Stimulated activated CD8-positive, alpha-beta memory T cell treated with anti-CD3 and anti-CD28 coated beads, Interleukin-12 subunit alpha, Interleukin-12 subunit beta, amount 100 ng/mL, for 1 hour (primary cell): ENCODE data around the gene ZNF574.

Source experiments
- DNase-seq: peaks from one replicate; pipeline ENCODE4 v3.0.0-alpha.2; 2020; ENCODE audit warnings: low read depth

ZNF574 gene

DNA sequence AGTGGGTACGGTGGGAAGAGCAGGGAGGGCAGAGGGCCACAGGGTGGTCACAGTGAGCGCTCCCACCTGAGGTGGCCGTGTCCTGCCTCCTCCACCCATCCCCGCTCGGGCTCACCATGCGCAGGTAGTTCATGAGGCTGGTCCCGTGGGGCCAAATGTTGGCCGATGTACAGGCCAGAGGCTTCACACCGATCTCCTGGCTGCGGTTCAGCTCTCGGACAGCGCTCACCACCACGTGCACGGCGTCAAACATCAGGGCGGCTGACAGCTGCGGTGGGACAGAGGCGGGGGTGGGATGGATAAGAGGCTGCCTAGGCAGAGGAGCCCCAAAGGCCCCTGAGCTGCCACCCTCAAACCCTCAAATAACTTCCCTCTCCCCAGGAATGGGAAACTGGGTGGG lies 21.8 kb upstream of the ZNF574 start:
- no peak for DNase-seq

DNA sequence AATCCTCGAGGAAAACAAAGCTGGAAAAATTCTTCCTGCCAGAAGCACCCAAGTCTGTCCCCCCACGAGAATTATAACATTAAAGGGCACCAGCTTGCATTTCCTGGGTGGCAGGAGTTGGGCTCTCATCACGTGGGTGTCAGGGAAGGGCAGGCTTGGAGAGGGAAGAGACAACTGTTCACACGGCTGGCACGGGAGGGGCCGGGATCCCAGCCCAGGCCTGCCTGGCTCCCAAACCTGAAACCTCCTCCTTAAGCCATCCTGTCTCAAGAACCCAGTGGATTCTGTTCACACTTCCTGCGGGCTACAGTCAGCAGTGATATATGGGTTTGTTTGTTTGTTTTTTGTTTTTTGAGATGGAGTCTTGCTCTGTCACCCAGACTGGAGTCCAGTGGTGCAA lies 18.1 kb upstream of the ZNF574 start:
- no peak for DNase-seq

DNA sequence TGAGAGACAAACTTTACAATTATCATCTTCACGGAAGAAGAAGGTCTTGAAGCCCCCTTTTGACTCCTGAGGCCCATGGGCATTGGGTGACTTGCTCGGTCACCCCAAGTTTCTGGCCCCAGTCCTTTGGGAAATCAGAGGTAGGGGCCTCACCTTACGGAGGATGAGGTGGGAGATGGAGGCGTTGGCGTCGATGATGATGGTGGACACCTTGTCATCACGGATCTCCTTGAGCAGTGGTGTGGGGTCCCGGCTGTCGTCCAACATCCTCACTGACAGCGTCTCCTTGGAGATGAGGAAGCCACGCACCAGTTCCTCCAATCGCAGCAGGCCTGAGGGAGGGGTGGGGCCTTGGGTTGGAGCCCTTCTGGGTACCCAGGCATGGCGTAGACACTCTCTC lies 16.8 kb upstream of the ZNF574 start:
- no peak for DNase-seq

DNA sequence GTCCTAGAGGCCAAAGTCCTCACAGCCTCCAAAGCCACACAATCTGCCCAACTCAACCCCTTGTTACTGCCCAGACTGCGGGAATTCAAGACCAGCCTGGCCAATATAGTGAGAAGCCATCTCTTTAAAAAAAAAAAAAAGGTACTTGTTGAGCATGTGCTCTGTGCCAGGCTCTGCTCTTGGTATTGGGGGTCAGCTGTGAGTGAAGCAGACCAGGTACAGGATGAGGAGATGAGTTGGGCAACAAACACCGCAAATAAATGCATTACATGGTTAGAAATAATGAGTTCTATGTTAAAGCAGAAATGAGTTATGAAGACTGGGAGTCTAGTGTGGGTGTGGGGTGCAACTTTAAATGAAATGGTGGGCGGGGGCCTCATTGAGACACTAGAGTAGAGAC lies 15.8 kb upstream of the ZNF574 start:
- no peak for DNase-seq

DNA sequence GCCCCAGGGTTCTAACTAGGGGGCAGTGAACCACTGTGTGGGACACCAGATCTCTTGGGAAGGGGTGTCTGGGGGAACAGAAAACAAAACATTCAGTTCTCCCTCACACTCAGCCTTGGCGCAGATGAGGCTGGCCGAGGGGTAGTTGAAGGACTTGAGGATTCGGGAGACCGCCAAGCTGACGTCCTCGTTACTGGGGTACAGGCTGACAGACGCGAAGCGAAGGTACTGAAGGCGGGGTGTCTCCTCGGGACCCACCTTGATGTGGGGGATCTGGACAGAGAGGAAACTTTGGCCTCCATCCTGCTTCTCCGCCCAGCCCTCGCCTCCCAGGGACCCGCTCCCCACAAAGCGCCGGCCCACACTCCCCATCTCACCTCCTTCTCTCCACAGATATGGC lies 13.6 kb upstream of the ZNF574 start:
- no peak for DNase-seq

DNA sequence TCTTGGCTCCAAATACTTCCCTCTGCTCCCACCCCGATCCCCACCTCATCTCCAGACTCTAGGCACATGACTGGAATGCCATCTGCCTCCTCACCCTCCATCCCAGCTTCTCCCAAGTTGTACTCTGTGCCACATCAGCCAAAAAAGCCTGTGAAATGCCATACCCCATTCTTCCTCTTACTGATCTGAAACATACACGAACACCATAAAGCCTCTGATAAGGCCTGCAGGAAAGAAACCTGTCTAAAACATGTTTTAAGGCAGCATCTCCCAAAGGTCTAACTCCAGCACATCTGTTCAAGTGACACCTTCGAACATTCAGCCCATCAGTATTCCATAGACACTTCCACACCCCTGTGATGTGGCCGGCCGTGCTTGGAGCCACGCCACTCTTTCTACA lies 11.5 kb upstream of the ZNF574 start:
- DNase-seq, result no peak

DNA sequence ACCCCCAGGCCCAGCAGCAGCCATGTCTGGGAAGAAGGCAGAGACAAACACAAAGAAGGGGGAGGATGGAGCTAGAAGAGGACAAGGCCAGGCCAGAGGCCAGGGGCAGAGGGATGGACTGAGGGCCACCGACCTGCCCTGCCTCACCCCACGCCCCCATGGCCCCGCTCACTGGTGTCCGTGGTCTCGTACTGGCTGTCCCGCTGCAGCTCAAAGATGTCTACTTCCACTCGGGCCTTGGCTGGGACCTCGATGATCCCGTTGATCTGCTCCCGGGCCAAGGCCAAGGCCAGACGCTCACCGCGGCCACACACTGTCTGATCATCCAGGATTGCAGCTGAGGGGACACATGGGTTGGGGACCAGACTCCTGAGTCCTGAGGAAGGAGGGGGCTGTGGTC lies 10.9 kb upstream of the ZNF574 start:
- no peak for DNase-seq

DNA sequence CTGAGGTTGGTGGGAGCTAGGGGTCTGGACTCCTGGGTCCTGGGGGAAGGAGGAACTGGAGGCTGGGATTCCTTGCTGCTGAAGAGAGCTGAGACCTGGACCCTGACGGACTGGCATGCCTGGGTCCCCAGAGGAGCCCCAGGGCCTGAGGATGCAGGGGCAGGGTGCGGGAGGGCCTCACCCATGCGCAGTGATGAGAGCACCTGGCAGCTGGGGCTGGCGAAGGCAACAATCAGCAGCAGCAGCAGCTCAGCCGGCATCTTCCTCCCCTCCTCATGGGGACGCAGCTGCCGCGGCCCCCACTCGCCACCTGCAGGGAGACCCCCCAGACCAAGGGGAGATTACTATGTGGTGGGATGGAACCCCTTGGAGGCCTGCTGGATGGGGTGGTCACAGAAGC lies 10.5 kb upstream of the ZNF574 start:
- no peak for DNase-seq

DNA sequence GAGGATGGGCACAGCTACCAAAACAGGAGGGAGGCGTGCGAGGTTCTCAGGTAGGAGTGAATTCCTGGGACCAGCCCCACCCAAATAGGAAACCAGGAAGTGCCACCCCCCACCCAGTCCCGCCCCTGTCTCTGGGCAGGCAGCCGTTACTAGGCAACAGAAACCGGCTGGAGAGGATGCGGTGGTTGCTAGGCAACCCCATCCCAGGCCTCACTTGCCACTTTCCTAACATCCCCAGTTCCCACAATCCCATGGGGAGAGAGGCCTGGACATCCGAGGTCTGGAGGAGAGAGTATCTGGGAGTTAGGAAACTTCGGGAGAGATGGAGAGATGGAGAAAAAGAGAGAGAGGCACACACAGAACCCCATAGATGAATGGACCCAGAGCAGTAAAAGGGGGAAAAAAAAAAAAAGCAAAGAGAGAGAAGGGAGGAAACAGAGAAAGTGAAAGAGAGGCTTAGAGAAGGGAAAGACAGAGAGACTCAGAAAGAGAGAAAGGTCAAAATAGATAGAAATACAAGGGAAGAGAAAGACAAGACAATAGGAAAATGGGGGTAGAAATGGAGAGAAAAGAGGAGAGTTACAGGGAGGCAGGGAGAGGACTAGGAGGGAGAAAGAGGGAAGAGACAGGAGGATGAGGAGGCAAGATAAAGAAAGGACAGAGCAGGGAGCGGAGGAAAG lies 9.8 kb upstream of the ZNF574 start:
- DNase-seq, result no peak

DNA sequence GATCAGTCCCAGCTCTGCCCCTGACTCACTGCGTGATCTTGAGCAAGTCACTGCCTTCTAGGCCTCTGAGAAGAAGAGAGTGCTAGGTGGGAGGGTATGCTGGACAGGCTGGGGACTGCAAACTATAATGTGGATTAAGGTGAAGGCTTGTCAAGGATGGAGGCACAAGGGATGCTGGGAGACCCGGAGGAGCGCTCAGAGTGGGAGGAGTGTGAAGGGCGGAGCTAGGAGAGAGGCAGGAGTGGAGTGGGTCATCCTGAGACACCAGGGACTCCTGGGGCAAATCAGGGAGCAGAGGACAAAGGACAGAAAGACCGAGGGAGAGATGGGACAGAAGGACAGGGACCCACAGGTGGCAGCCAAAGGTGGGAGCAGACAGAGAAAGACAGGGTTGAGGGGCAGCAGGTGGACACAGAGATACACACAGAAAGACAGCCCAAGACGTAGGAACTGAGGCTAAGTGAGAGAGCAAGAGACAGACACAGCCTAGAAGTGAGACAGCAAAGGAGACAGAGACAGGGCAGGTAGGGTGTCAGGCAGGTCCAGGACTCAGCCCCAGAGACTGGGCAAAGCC lies 8.6 kb upstream of the ZNF574 start:
- no peak for DNase-seq

DNA sequence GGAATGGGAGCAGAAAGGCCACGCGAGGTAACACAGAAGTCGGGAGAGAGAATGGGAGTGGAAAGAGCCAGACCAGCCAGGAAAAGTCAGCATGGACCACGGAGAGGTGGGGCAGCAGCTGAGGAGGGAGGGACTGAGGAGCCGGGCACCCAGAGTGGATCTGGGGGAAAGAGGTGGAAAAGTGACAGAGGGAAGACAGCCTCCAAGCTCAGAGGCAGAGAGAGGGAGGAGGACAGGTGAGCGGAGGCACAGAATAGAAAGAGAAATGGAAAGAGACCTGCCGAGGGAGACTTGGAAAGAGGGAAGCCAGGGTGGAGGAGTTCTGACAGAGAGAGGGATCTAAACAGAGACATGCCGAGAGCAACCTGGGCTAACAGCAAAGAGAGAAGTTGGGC lies 7.6 kb upstream of the ZNF574 start:
- DNase-seq, result no peak

DNA sequence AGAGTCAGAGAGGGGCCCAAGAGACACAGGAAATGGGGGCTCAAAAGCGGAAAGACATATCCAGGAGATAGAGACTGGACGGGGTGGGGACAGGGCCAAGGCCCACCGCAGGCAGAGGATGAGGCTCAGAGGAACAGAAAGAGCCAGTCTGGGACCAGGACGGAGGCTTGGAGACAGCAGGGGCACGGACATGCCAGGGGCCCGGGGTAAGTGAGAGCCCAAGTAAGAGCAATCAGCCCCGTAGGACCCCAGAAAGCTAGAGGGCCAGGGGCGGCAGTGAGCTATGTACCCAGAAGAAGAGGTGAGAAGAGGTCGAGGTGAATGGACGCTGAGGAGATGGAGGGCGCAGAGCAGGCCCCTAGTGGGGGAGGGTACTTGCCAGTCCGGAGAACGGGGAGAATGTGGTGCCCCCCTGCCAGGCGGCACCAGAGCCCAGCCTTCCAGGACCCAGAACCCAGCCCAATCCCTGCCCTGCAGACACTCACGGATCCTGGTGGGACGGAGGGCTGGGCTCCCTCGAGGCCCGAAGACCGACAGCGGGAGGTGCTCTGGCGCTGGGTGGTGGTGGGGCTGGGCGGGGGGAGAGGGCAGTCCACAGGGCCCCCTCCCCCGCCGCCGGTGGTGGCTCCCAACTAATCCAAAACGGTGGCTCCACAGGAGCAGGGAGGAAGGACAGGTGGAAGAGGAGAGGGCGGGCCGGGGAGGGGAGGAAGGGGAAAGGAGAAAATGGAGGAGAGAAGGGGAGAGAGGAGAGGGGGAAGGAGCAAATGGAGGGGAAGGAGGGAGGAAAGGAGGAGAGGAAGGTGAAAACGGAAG lies 7.0 kb upstream of the ZNF574 start:
- DNase-seq, result no peak

DNA sequence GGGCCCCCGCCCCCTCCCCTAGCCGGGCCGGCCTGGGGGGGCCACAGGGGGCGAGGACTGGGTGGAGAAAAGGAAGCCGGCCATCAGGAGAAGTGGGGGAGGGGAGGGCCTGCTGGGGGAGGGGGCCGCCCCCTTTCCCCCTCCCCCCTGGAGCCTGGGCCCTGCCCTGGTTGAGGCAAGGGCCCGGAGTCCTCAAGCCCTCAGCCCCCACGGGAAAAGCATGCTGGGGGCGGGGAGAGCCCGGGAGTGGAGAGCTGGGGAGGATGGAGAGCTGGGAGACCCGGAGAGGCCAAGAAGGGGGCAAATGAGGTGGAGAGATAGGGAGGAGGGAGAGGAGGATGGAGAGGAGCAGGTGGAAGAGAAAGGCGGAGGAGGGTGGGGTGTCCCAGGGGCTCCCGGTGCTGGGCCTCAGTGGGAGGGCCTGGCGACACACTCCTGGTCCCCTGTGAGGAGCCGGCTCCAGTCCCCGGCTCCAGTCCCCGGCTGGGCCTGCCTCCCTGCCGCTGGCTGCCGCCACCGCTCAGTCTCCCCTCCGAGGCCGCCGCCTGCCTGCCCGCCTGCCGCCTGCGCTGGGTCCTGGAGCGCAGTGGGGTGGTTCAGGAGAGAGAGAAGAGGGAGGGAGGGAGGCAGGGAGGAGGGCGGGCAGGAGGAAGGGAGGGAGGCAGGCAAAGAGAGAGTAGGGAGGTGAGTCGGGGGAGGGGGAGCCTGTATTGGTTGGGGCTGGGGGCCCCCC lies 6.2 kb upstream of the ZNF574 start, which contains the start of gene GRIK5:
TSS of gene GRIK5 (minus strand) at position 588 of the 733 bp plus-strand sequence. CDS start 4,436 bp downstream, outside the sequence.
- DNase-seq, result no peak

DNA sequence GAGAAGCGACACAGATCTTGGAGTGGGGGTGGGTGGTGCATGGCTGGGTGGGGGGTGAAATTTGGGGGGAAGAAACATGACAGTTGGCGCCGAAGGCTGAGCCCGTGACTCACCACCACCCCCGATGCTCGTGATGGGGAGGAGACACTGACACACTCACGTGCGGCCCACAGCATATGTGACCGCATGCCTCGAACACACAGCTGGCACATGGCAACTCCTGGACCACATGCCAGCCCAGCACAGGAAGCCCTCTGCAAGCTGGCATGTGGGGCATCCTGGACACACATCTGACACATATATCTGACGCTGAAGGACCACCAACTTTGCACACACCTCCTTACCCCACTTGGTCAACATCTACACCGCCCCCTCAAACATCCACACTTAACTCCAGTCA lies 4.7 kb upstream of the ZNF574 start:
- DNase-seq, result no peak

DNA sequence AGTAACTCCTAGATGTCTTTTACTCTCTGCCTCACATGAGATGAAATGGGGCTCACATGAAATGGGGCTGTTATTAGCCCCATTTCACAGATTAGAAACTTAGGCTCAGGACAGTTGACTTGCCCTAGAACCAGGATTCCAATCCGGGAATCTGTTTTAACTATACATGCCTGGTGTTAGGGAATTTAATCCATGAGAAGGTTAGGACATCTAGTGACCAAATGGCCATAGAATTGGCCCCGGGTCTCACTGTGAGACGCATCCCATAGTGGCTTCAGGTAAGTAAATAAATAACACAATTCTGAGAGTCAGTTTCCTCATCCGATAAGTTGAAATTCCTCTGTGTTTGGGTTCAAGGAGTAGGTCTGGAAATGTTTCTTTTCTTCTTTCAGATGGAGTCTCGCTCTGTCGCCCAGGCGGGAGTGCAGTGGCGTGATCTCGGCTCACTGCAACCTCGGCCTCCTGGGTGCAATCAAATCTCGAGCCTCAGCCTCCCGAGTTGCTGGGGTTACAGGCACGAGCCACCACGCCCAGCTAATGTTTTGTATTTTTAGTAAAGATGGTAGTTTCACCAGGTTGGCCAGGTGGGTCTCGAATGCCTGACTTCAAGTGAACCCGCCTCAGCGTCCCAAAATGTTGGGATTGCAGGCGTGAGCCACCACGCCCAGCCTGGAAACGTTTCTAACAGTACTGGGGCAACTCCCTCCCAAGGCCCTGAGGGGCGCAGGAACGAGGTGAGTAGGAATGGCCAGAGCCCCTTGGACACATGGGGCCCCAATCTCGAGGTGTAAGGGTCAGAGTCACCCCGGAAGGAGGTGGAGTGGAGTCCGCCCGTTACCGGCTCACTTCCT lies 1.2 kb upstream of the ZNF574 start:
- DNase-seq, result no peak

DNA sequence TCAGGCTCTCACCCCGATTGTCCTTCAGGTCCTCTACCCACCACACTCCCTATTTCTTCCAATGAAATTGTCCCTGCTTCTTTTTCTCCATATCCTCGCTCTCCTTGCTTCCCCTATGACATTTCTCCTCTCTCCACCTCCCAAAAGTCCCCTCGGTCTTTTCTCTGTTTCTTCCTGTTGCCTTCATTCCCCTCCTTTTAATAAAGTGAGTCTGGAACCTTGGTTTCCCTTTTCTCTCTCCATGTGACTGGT lies 676 bp upstream of the ZNF574 start:
- DNase-seq, result no peak

DNA sequence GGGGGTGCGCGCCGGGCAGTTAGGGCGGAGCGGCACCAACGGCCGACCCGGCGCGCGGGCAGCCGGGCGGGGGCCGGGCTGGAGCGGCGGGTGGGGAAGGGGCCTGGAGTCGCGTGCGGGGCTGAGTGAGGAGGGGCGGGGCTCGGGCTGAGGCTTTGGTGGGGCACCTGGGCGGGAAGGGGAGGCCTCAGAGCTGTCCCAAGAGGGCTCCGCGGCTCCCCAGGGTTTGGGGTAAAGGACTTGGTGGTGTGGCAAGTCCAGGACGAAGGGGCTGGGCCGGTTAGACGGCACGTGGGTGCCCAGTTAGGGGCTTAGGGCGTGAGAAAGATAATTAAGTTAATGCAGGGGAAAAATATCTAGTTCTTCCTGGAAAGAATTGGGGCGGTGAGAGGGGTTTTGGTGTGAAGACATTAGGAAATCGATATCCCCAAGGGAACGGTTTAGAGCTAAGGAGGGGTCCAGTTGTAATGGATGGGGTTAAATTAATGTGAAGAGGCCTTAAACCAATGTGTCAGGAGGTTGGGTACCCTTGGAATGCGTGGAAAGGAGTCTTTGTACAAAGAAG lies 496 bp downstream of the ZNF574 start:
- DNase-seq, result peak; percentile 11

DNA sequence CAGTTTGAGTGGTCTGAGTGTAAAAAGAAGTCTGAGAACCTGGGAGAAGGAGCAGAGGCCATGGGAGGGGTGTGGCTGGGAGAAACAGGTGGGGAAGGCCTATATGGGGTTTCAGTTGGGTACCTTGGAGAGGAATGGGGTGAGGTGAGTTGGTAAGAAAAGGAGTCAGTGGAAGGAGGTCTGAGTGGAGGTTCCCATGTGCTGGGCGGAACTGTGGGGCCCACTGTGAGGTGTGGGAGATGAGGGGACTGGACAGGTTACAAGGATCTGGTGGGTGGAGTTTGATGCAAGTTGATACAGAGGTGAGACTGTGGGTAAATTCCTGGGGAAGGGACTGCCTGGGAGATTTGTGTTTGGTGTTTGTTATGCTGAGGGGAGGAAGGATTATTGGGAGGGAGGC lies 2.1 kb downstream of the ZNF574 start:
- DNase-seq, result no peak

DNA sequence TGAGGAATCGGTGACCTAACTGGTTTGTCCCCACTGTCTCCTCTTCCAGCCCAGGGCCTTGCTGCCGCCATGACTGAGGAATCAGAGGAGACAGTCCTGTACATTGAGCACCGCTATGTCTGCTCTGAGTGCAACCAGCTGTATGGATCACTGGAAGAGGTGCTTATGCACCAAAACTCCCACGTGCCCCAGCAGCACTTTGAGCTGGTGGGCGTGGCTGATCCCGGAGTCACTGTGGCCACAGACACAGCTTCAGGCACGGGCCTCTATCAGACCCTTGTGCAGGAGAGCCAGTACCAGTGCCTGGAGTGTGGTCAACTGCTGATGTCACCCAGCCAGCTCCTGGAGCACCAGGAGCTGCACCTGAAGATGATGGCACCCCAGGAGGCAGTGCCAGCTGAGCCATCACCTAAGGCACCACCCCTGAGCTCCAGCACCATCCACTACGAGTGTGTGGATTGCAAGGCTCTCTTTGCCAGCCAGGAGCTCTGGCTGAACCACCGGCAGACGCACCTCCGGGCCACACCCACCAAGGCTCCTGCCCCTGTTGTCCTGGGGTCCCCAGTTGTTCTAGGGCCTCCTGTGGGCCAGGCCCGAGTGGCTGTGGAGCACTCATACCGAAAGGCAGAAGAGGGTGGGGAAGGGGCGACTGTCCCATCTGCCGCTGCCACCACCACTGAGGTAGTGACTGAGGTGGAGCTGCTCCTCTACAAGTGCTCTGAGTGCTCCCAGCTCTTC lies 2.7 kb downstream of the ZNF574 start:
- DNase-seq, result no peak

DNA sequence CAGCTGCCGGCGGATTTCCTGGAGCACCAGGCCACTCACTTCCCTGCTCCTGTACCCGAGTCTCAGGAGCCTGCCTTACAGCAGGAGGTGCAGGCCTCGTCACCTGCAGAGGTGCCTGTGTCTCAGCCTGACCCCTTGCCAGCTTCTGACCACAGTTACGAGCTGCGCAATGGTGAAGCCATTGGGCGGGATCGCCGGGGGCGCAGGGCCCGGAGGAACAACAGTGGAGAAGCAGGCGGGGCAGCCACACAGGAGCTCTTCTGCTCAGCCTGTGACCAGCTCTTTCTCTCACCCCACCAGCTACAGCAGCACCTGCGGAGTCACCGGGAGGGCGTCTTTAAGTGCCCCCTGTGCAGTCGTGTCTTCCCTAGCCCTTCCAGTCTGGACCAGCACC lies 3.3 kb downstream of the ZNF574 start:
- DNase-seq, result no peak
